GM21723 (cell line): Measurements from ENCODE around the gene LRRC45.
"Not testable (repeated sequence)": the region's sequence is repeated elsewhere in the genome, so short reads cannot be mapped to it uniquely, and the experiment has no call there.

Experiments used
- ATAC-seq: cut with Tn5 transposase; IDR thresholded peaks from one replicate; pipeline ENCODE4 v1.9.1; 2021; ENCODE audit warnings: mild to moderate bottlenecking, moderate library complexity; ENCODE audit not compliant: unreplicated experiment

LRRC45 gene

DNA sequence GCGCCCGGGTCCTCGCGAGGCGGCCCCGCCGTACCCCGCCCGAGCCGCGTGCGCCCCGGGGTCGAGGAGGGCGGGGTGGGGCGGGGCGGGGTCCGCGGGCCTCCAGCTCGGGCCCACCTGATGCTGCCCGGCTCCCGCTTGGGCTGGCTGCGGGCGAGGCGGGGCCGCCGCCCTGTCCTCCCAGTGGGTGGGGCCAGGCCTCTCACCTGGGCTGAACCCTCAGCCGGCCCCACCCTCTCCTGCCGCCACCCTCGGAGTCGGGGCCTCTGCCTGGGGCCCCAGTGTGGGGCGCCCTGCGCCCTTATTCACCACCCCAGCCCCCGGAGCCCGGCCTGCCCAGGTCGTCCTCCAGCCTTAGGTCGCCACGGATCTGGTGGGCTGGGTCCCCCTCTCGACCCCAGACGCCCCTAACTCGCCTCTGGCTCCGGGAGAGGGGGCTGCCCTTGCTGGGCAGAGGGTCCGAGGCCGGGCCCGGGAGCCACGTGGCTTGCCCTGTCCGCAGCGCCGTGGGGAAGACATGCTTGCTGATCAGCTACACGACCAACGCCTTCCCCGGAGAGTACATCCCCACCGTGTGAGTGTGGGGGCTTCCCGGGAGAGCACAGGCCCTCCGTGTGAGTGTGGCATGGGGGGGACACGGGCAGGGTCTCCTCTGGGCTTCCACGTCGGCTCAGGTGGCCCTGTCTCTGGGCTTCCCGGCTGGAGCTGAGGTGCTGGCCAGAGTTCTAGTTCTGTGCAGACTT is 9.0 kb downstream of the LRRC45 start:
- no peak for ATAC-seq

GRCh38 chr17:82033359-82034085 is 10.4 kb downstream of the LRRC45 start:
- no peak for ATAC-seq

DNA sequence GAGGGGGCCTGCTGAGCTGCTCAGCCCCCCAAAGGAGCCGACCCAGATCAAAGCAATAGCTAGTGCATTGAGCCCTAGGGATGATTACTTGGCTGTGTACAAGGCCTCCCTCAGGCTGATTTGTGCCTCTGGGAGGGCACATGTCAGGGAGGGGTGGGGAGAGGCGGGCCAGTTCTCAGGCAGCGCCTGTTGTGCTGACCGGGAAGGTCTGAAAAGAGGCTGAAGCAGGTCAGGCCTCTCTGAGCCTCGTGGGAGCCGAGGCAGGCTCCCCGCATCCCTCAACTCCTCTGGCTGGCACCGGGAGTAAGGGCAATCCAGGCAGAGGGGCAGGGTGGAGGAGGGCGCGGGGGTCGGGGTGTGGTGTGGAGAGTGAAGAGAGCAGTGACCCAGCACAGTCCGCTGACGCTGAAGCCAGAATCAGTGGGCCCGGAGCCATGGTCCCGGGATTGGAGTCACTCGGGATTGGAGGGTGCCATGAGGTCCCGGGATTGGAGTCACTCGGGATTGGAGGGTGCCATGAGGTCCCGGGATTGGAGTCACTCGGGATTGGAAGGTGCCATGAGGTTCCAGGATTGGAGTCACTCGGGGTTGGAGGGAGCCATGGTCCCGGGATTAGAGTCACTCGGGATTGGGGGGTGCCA is 11.4 kb downstream of the LRRC45 start:
- no peak for ATAC-seq

GRCh38 chr17:82035488-82035887 is 12.4 kb downstream of the LRRC45 start:
- no peak for ATAC-seq

- no peak for ATAC-seq
Measured at GRCh38 chr17:82035956-82036633, 13.0 kb downstream of the LRRC45 start.

GRCh38 chr17:82036634-82037091 is 13.6 kb downstream of the LRRC45 start:
- ATAC-seq, result no peak

- ATAC-seq, result peak; percentile 85
Measured at GRCh38 chr17:82037092-82037888, 14.2 kb downstream of the LRRC45 start, which contains the start of gene DCXR. Gene DCXR (minus strand): TSS chr17:82037697. CDS start chr17:82037682, 15 bp downstream.

- no peak for ATAC-seq
Measured at GRCh38 chr17:82037889-82038195, 14.7 kb downstream of the LRRC45 start.

GRCh38 chr17:82038796-82039409 is 15.8 kb downstream of the LRRC45 start:
- ATAC-seq, result not testable (repeated sequence)

- no peak for ATAC-seq
Measured at GRCh38 chr17:82039695-82040299, 16.7 kb downstream of the LRRC45 start.

GRCh38 chr17:82041144-82041814 is 18.2 kb downstream of the LRRC45 start:
- no peak for ATAC-seq

- ATAC-seq, result no peak
Measured at GRCh38 chr17:82042649-82043048, 19.5 kb downstream of the LRRC45 start.

DNA sequence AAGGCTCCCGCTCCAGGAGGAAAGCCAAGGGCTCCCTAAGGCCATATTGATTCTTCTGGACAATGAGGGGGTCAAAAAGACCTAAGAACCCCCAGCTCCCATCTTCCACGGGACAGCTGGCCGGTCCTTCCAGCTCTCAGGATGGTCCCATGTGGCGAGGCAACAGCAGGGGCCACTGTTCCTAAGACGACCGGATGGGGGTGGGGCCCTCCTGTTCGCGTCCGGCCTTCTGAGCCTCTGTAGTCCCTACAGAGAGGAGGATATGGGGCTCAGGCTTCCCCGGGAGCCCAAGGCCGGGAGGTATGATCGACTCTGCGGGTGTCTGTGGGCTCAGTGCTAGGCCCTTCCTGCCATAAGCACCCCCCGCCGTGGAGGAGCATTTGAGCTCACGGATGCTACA is 20.4 kb downstream of the LRRC45 start:
- ATAC-seq, result no peak

DNA sequence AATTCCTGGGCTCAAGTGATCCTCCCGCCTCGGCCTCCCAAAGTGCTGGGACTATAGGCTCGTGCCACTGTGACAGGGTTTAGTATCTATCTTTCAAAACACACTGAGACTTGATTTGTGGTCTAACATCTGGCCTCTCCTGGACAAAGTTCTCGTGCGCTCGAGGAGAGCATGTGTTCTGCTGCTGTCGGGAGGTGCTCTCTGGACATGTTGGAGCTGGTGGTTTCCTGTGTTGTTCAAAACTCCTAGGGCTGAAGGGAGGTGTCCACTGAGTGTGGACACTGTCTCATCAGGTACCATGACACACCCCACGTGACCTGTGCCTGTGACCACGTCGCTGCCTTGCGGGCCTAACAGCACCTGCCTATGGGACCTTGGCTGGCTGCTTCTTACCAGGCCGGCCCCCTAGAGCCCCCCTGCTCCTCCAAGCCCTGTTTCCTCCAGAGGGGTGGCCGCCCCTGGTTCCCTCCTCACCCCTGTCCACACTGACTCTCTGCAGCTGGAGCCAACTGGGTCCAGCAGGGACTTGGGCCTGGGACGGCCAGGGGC is 22.9 kb downstream of the LRRC45 start:
- no peak for ATAC-seq

DNA sequence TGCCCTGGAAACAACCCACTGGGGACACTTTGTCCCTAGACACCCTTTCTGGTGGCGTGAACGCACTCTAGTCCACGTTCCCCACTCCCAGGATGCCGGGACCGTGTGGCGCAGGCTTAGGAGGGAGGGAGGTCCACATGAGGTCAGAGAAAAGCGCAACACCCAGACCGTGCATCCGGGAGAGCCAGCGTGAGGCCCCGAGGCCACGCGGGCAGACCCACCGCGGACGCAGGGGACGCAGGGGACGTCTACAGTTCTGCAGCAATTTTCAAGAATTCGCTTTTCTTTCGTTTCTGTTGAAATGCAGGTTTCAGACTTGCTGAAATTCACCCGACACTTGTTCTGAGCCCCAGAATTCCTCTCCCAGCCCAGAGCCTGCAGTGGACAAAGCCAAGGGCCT is 23.8 kb downstream of the LRRC45 start:
- no peak for ATAC-seq

- ATAC-seq, result no peak
Measured at GRCh38 chr17:82047379-82047778, 24.3 kb downstream of the LRRC45 start.

DNA sequence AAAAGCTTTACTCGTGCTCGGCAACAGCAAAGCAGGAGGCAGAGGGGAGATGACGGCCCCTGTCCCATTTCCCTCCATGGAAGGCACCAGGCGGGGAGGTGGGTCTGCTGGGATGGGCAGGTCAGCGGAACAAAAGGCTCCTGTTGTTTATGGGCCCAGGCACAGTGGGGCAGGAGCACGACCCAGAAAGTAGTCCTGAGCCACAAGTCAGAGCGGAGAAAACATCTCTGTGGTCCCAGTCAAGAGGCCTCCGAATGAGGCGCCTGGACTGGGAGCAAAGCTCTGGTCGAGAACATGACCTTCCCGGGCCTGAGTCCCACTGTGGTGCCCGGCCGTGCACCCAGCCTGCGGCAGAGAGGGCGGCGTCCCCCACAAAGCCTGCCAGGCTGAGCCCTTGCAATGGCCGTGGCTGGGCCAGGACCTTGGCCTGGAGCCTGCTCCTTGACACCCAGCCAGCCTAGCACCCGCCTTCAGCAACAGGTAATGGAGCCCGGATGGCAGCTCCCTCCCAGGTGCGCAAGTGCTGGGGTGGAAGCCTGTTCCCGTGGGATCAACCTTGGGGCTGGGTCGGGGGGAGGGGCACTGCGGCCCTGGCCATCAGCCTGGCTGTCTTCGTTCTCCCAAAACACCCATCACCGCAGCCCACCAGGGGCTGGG is 24.9 kb downstream of the LRRC45 start:
- no peak for ATAC-seq

DNA sequence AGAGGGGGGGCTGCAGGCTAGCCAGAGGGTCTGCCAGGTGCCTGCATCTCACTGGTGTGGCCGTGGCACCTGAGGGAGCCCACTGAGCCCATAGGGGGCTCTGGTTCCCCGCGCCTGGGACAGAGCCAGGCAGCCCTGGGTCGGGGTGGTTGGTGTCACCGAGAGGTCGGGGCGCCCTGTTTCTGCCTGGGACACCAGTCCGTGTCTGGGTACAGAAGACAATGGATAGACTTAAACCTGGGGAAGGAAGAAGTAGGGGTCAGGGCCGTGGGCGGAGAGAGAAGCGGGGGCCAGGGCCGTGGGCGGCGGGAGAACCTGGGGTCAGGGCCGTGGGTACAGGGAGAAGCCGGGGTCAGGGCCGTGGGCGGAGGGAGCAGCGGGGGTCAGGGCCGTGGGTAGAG is 25.5 kb downstream of the LRRC45 start:
- ATAC-seq, result no peak
